ENCODE measurements around the gene ADAM12.

GRCh38 chr10:126369125-126369710 is 19.1 kb downstream of the ADAM12 start:
- no peak for TF ChIP-seq CTCF (IDR thresholded peaks at IDR 0.05 in 2 of 3, conservative IDR thresholded peaks at IDR 0.05 in 1 of 3; ENCODE audit: control insufficient read depth in 2 of 3, extremely low read depth in 1 of 3, insufficient read depth in 1 of 3, low read depth in 3 of 3, low read length in 3 of 3)
- TF ChIP-seq EZH2 (IDR thresholded peaks at IDR 0.05; ENCODE audit: borderline replicate concordance, control insufficient read depth, low read depth, low read length): no peak

Measured in GM12878 (cell line).